Fibroblast of skin of scalp (primary cell): ENCODE measurements around the gene GJB3. TPM values are rescaled to one million over a fixed set of nuclear protein-coding genes. Genes with fewer than 3 reads are reported as not detected.
"Not testable (repeated sequence)": the region's sequence is repeated elsewhere in the genome, so short reads cannot be mapped to it uniquely, and the experiment has no call there.

Experiments used
- DNase-seq: peaks from one replicate; pipeline ENCODE4 v3.0.0-alpha.2; 2013
- polyA plus RNA-seq, 2 experiments: library from polyadenylated mRNA; unstranded; fragments of 120-200 nt; gene quantifications; one replicate each; pipeline ENCODE4 v1.2.1, GENCODE V29; 2013; ENCODE audit not compliant: insufficient read length in 2 of 2

The GJB3 gene
- polyA plus RNA-seq (2013, experiment 1 of 2; ENCODE audit: insufficient read length): not detected
- polyA plus RNA-seq (2013, experiment 2 of 2; ENCODE audit: insufficient read length): not detected

DNA sequence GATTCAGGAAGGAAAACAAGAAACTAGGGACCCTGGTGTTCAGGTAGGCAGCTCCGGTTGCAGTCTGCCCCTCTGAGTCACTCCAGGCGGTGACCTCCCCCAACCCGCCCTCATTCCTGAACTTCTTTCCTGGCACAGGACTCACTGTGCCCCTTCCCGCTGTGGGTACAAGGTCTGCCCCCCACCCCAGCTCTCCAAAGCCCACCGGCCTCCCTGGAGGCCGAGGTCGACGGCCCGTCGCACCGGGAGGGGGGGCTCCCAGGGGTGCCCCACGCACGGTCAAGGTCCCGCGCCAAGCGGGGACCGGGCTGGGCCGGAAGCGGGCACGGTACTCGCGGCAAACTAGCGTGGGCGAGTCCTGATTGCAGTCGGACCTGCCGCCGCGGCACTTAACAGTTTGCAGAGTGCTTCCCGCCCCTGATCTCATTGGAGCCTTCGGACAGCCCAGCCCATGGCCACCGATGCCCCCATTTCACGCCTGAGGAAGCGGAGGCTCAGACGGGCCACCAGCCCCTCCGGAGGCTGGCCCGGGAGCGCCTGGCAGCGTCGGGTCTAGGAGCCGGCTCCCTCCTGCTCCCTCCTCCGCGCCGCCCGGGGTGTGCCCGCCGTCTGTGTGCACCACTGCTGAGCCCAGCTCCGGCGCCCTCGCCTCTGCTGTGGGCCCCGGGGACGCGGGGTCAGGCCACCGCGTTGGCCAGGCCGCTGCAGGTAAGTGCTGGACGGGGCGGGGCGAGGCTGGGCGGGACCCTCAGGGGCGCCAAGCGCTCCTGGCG, at the start of gene GJB3:
Gene GJB3, plus strand, starts transcription at position 144 of the 773 bp plus-strand sequence. CDS start 3,549 bp downstream, outside the sequence.
- DNase-seq: no peak

DNA sequence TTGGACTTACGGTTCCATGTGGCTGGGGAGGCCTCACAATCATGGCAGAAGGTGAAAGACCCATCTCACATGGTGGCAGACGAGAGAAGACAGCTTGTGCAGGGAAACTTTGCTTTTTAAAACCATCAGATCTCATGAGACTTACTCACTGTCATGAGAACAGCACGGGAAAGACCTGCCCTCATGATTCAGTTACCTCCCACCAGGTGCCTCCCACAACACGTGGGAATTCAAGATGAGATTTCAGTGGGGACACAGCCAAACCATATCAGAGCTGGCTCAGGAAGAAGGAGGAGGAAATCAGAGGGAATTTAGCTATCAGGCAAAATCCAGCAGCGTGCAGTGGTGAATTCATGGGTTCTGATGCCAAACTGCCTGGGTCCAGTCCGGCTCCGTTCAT, 48.2 kb upstream of the GJB3 start:
- DNase-seq: not testable (repeated sequence)

DNA sequence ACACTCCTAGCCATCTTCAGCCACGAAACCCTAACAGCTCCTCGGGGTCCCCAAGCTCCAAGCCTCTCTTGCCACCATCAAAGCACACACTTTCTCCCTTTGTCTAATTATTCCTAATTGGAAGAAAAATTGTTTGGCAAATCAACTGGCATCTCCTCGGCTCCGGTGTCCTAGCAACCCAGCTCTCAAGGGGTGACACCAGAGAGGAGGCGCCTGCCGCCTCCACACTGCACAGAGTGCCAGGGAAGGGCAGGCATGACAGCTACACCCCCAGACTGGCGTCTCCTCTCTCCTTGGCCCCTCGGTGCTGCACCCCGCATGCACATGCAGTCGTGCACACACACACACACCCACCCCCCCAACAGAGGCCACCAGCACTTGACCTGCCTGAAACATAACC, 44.3 kb upstream of the GJB3 start:
- no peak for DNase-seq

DNA sequence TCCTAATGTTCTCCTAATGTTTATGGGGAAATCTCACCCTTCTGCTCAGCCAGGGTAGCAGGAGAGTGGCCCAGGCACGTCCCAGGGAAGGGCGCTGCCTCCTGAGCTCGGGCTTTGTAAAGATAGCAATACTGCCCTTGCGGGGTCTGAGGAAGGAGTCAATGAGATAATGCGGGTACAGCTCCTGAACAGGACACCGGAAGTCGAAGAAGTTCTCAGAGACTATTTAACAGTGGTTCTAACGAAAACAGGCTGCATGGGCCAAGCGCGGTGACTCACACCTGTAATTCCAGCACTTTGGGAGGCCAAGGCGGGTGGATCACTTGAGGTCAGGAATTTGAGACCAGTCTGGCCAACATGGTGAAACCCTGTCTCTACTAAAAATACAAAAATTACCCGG, 43.8 kb upstream of the GJB3 start:
- not testable (repeated sequence) for DNase-seq

DNA sequence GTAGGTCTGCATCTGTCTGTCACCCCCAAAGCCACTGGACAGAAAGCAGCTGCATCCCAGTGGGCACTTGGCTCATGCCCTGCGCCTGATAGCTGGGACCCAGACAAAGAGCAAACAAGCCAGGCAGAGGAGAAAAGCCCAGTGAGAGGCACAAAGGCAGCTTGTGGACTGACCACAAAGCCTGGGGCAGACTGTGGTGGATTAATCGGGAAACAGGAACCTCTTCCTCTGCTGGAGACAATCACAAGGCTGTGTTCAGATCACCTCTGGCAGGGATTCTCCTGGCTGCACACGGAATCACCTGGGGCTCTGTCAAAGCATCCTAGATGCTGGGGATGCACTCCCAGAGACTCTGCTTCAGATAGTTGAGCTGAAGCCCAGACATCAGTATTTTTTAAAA, 41.4 kb upstream of the GJB3 start:
- no peak for DNase-seq

DNA sequence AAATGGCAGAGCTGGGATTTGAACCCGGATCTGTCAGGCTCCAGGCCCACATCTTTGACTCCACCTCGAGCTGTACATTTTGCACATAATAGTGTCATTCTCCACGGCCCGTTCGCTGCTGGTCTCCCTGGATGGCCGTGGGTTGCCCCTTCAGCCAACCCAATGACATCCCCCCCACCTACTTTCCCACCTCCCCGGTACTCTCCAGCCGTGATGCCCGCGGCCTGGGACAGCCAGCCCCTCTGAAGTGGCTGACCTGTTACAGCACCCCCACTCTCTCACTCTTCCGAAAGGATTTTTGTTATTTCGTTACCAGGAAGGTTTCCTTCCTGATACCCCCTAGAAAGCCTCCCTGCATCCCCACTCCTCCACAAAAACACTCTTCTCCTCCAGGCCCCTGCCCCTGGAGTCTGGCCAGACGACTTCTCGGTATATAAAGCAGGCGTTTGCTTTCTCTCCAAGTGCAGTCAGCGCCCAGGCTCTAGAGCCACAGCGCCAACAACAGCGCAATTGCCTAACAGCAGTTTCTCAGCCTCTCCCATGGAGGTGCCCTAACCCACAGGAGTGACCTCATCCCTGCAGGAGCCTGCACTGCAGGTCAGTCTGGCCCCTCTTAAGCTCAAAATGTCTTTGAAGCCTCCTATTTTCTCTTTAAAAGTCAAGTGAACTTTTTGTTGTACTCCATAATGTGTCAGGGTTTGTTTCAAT, 40.7 kb upstream of the GJB3 start:
- DNase-seq: no peak

DNA sequence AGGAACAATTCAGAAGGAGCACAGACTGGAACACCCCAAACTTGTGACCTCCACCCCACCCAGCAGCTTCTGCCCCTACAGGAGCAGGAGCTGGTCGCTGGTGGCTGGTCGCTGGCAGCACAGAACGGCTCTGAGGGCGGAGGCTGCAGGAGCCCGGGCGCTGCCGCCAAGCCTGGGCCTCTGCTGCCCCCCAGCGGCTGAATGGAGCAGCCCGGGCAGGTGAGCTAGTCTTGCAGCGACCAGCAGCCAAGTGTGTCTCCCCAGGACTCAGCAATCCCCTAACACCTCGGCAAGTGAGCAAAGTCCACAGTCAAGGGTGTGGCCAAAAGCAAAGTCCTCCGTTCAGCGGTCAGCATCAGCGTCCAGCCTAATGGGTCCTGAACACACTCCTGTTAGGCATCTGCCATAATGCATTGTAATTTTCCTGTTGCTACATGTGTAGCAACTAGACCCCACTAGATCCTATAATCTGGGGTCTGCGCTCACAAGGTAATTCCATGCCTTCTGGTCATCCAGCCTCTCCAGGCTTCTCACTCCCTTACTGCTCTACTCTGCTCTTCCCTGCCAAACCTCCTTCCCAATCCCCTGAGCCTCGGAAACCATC, 38.2 kb upstream of the GJB3 start:
- peak; percentile 56 for DNase-seq

DNA sequence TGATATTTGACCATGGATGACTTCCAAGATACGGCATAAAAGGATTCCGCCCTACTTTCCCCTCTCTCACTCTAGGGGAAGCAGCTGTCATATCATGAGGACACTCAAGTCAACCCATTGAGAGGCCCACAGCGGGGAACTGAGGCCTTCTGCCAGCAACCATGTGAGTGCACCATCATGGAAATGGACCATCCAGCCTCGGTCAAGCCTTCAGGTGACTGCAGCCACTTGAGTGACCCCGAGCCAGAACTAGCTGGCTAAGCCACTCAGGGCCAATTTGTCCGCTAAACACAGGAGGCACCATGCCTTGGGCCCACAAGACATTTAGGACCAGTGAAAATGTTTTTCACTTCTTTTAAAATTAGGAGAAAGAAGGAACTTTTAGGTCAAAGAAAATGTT, 37.2 kb upstream of the GJB3 start:
- DNase-seq: no peak

DNA sequence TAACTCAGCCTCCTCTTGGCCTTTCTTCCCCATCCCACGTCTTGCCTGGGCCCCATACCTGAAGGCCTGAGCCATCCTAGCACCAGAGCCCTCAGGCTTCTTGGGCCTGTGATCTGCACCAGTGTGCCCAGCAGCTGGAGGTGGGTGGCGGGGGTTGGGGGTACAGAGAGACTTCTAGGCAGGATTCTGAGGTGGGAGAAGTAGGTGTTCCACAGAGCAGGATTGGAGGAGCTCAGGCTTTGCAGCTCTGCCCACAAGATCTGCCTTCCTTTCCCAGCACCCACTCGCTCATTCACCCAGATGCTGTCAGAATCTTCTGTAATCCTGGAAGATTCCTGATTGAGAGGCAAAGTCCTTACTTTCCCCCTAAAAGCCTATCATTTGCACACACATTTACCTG, 36.2 kb upstream of the GJB3 start:
- DNase-seq: no peak

DNA sequence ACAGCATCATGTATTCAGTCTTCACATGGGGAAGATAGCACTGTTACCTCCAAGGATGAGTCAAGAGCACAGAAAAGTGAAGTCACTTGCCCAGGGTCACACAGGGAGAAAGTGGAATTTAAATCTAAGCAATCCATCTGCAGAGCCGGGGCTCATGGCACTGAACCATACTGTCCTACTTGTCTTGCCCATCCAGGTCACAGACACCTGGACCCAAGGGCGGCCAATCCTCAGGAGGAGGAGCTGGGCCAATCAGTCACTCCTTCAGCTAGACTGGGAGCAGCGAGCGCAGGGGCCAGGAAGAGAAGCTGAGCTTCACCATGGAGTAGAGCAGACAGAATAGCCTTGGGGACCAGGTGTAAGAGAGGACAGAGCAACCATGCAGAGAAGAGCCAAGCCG, 35.3 kb upstream of the GJB3 start:
- DNase-seq: no peak

DNA sequence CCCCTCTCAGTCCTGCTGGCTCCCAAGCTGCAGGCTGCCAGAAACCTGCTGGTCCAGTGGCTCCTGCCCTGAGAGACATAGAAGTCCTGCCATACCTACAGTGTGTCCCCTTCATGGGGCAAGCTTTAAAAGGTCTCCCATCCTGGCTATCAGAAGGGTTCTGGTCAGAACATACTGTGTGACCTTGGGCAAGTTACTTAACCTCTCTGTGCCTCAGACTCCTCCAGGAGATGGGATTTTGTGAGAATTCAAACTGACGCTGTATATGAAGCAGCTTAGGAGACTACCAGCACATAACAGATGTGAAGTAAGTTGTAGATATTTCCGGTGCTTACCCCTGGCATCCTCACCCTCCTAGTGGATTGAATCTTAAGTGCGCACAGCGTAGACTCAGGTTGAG, 34.9 kb upstream of the GJB3 start:
- DNase-seq: no peak

DNA sequence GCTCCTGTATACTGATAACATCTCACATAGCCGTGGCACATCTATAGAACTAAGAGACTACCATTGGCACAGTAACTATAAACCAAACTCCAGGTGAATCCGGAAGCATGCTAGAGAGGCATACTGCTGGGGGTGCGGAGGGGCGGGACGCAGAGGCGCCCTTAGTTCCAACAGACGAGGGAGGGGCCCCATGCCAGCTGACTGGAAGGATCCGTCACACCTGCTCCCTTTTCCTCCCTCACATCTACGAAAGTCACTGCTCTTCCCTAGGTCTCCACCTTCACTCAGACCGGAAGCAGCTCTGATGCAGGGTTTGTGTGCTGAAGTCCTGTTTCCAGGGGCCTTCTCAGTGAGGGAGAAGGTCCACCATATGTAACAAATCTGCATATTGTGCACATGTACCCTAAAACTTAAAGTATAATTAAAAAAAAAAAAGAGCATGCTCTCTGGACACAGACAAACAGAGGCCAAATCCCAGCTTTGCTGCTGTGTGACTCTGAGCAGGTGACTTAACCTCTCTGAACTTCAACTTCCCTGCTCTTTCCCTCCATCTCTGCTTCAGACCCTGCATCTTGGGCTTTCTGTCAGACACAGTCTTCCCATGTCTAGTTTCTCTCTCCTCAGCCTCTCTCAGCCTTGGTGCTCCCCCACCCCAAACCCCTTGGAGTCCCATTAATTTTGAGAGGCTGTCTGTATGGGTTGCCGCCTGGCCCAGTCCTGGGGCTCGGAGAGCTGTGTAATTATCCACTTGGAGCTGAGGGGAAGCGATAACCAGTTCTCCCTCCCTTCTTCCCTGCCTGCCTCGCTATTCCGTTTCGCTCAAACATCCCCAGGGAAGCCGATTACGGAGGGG, 34.0 kb upstream of the GJB3 start:
- DNase-seq: no peak

DNA sequence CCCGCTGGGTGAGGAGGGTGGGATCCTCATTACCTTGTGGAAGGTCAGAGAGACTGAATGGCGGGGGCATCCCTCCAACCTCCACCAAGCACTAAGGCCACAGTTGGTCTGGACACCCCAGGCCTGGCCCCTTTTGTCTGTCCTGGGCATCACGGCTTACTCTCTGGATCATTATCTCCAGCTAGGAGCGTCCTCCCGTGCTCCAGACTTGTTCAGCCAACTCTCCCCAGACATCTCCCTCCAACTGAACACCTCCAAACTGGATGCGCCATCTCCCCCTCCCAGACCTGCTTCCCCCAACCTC, 33.4 kb upstream of the GJB3 start:
- DNase-seq: no peak

DNA sequence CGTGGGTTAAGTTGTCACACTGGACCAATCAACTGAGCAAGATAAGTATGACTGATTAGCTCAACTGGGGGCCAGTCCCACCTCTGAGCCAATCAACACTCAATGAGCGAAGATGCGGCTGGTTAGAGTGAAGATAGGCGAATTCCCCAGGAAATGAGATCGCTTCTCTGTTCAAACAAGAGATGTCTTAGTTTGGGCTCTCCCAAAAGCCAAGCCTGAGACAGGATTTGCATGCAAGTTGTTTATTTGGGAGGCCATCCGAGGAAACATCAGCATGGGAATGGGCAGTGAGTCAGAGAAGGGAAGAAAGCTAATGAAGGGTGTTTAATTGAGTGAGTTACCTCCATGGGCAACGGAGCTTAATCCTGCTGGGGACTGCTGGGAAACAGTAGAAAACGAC, 31.0 kb upstream of the GJB3 start:
- DNase-seq: no peak

DNA sequence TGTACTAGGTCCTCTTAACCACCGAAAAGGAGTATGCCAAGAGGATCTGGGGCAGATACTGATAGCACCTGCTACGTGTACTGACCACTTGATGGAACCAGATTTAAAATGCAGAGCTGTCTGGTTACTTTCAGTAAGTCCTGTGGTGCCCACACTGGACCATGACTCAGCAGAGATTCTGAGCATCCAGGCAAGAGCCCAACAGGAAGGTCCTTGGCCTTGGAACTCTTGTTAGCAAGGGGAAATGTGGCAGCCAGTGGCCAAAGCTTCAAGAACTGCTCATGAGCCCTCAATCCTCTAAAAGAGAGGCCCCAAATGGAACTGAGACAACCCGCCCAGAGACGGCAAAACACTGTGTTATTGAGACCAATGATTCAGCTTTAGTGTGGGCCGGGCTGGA, 30.4 kb upstream of the GJB3 start:
- no peak for DNase-seq

DNA sequence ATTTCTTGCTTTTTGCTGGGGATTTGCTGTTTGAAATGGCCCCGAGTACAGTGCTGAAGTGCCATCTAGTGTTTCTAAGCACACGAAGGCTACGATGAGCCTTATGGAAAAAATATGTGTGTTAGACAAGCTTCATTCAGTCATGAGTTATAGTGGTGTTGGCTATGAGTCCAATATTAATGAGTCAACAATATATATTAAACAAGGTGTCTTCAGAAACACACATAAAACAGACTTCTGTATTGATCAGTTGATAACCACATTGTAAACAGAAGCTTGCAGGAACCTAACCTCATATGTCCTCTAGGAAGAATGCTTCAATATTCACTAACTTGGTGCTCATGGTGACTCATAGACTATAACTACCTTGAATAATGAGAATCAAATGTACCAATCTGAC, 27.9 kb upstream of the GJB3 start:
- no peak for DNase-seq

DNA sequence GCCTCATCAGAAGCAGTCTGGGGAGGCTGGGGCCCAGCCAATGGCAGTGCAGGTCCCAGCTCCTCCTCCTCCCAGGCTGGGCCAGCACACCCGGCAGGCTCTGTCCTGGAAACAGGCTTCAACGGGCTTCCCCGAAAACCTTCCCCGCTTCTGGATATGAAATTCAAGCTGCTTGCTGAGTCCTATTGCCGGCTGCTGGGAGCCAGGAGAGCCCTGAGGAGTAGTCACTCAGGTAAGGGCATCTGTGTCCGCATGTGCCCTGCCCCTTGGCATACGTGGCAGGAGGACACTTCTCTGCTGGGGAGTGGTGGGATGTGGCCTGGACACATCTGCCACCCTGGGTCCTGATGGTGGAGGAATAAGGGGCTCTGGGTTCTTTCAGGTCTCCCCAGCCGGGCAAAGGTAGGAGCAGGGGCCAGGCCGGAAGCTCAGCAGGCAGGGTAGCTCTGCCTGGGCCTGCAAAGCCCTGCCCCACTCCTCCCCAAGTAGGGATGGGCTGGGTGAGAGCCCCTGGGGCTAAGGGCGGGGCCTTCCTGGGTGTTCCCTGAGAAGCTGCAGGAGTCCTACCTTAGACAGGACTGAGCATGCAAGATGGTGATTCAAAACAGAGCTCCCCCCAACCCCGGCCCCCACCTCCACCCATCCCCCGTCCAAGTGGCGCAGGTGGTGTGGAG, 25.9 kb upstream of the GJB3 start, which contains the start of gene GJB5:
Gene GJB5, plus strand, starts transcription at position 84 of the 674 bp plus-strand sequence. CDS start 2,284 bp downstream, outside the sequence.
- no peak for DNase-seq

DNA sequence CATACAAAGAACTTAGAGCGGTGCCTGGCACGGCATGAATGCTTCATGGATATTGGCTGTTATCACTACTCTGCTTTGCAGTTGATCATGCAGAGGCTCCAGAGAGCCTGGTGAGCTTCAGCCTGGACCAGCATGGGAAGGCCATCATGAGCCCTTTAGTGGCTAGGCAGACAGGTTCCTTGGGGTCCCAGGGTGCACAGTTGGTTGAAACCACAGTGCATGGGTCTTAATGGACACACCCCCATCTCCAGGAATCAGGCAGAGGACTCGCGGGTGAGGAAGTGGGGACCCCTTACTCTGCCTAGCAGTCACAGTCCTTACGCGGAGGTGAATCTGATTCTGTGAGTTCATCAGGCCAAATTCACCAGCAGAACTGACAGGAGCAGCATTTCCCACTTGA, 25.1 kb upstream of the GJB3 start:
- DNase-seq: no peak

DNA sequence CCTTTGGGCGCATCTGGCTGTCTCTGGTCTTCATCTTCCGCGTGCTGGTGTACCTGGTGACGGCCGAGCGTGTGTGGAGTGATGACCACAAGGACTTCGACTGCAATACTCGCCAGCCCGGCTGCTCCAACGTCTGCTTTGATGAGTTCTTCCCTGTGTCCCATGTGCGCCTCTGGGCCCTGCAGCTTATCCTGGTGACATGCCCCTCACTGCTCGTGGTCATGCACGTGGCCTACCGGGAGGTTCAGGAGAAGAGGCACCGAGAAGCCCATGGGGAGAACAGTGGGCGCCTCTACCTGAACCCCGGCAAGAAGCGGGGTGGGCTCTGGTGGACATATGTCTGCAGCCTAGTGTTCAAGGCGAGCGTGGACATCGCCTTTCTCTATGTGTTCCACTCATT, 23.6 kb upstream of the GJB3 start:
- DNase-seq: no peak

DNA sequence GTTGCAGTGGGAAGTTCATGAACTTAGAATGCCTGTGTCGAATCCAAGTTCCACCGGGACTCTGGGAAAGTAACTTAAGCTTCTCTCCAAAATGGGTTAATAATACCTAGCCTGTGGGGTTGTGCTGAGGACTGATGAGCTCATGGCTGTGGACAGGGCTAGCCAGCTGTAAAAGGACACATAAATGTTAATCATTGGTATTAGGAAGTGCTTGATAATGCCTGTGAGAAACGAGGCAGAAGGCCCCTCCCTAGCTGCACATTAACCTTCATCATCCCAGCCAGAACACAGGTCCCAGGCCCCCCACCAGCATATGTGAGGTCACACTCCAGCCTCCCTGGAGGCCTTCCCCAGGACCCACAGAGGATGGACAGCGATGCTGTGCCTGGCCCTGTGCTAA, 22.3 kb upstream of the GJB3 start:
- no peak for DNase-seq

DNA sequence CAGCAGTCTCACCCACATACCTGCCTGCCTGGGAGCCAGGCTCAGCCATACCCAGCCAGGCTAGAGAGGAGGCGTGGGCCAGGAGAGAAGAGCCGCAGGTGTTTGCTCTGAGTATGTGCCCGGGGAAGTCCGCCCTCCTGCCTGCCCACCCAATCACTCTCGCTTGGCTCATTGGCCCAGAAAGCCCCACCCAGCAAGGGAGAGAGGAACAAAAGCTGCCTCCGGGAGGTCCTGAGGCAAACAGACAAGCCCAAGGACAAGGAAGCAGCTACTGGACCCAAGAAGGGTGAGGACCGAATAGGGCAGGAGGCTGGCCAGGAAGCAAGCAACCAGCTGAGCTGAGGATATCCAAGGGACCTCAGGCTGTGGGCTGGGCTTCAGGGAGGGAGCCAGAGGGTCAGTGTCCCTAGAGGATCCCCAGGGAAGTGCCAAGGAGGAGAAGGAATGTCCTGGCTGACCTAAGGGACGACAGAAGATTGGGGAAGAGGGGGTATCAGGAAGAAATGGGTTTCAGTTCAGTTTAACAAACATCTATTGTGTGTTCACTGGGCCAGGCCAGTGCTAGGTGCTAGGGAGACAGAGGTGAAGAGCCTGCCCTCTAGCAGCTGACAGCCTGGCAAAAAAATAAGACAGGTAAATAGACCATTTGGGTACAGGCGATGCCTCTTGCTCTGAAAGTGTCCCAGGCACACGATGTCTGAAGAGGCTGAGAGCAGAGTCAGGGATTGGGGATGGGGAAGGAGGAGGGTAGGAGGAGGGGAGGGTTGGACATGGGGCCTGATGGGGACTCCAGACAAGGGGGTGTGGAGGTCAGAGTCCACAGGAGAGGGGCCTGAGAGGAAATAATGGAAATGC, 21.3 kb upstream of the GJB3 start, which contains the start of gene GJB4:
Gene GJB4, plus strand, starts transcription at position 238 of the 855 bp plus-strand sequence. CDS start 1,515 bp downstream, outside the sequence.
- DNase-seq: no peak
